ENCODE measurements around the gene DMD.

- TF ChIP-seq, protein P1, sequence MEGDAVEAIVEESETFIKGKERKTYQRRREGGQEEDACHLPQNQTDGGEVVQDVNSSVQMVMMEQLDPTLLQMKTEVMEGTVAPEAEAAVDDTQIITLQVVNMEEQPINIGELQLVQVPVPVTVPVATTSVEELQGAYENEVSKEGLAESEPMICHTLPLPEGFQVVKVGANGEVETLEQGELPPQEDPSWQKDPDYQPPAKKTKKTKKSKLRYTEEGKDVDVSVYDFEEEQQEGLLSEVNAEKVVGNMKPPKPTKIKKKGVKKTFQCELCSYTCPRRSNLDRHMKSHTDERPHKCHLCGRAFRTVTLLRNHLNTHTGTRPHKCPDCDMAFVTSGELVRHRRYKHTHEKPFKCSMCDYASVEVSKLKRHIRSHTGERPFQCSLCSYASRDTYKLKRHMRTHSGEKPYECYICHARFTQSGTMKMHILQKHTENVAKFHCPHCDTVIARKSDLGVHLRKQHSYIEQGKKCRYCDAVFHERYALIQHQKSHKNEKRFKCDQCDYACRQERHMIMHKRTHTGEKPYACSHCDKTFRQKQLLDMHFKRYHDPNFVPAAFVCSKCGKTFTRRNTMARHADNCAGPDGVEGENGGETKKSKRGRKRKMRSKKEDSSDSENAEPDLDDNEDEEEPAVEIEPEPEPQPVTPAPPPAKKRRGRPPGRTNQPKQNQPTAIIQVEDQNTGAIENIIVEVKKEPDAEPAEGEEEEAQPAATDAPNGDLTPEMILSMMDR (IDR thresholded peaks at IDR 0.05) = no peak
- TF ChIP-seq POLR2A (IDR thresholded peaks at IDR 0.05) = no peak
Observed at GRCh38 chrX:31921236-31921635, 1290.1 kb downstream of the DMD start.
